ENCODE measurements around the gene IGDCC3.

Gene IGDCC3

DNA sequence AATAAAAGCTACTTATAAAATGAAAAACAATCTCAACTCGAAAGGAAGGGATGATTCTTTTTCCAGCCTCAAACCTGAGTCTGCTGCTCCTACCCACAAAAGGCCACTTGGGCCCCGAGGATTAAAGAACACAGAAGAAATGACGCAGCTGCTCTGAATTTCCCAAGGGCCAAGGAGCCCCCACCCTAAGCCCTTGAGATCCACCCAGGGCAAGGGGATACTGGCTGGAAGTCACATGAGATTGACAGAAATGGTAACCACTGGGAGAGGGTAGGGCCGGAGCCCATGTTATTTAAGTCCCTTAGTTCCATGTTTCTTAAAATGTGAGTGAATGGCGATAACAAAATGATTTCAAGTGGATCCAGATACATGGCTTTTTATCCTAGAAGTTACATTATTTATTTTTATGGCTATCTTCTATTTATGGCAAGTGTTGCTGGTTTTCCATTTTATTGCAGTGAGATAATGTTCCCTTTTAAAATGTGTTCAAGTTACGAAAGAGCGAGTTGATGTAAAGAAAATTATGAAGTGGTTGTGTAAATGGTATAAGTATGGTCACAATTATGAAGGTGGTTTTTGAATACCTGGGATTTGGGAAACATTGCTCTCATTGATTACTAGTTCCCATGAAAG is 28.1 kb upstream of the IGDCC3 start:
- Histone ChIP-seq H3K27me3 (ENCODE audit: insufficient read depth, low read length, poor library complexity) (peaks cover 6% of the 10 kb centered on the region), H3K4me2 (ENCODE audit: insufficient read depth, low read length) (no peak overlapping the region), H3K36me3 (ENCODE audit: insufficient read depth, low read length) (no peaks in the 10 kb centered on the region), H3K4me1 (ENCODE audit: insufficient read depth, low read length) (0 out of 2 replicates have a peak, but pooled peaks cover 4% of the 10 kb centered on the region), H3K27ac (ENCODE audit: low read length) (no peak overlapping the region), H2AFZ (ENCODE audit: low read depth, low read length) (no peak overlapping the region), H3K4me3 (ENCODE audit: low read depth in 1 of 2, low read length in 2 of 2) (no peak overlapping the region), H3K79me2 (ENCODE audit: insufficient read depth, low read length) (no peaks in the 10 kb centered on the region), H4K20me1 (ENCODE audit: insufficient read depth, low read length) (no peaks in the 10 kb centered on the region), H3K9ac (ENCODE audit: low read depth, low read length) (no peak overlapping the region), H3K9me3 (ENCODE audit: insufficient read depth, low read length, severe bottlenecking) (no peaks in the 10 kb centered on the region)
- DNase-seq, result no peak
- ATAC-seq (ENCODE audit: insufficient read depth, low read depth), result no peak
- no peak for TF ChIP-seq EZH2 (IDR thresholded peaks at IDR 0.05; ENCODE audit: borderline replicate concordance, low read depth, low read length, severe bottlenecking)
- no peak for TF ChIP-seq CTCF (IDR thresholded peaks at IDR 0.05; ENCODE audit: borderline replicate concordance, extremely low read depth, low read length, poor library complexity, severe bottlenecking)

- 0 out of 2 replicates have a peak, but pooled peaks cover 4% of the 10 kb centered on the region for H3K4me1 ChIP-seq (ENCODE audit: insufficient read depth, low read length)
- H3K9me3 ChIP-seq (ENCODE audit: insufficient read depth, low read length, severe bottlenecking), result no peaks in the 10 kb centered on the region
- H3K79me2 ChIP-seq (ENCODE audit: insufficient read depth, low read length), result no peaks in the 10 kb centered on the region
- TF ChIP-seq CTCF (IDR thresholded peaks at IDR 0.05; ENCODE audit: borderline replicate concordance, extremely low read depth, low read length, poor library complexity, severe bottlenecking) (no peak), EZH2 (IDR thresholded peaks at IDR 0.05; ENCODE audit: borderline replicate concordance, low read depth, low read length, severe bottlenecking) (no peak)
- no peaks in the 10 kb centered on the region for H3K36me3 ChIP-seq (ENCODE audit: insufficient read depth, low read length)
- DNase-seq (no peak), ATAC-seq (ENCODE audit: insufficient read depth, low read depth) (no peak)
- no peaks in the 10 kb centered on the region for H3K27me3 ChIP-seq (ENCODE audit: insufficient read depth, low read length, poor library complexity)
- H3K4me2 ChIP-seq (ENCODE audit: insufficient read depth, low read length), result no peak overlapping the region
- 0 out of 2 replicates have a peak, but pooled peaks cover 3% of the 10 kb centered on the region for H4K20me1 ChIP-seq (ENCODE audit: insufficient read depth, low read length)
- H2AFZ ChIP-seq (ENCODE audit: low read depth, low read length), result no peak overlapping the region; the same call in 1 of the 2 replicates
- H3K4me3 ChIP-seq (ENCODE audit: low read depth in 1 of 2, low read length in 2 of 2), result no peak overlapping the region
- H3K27ac ChIP-seq (ENCODE audit: low read length), result no peak overlapping the region
- no peak overlapping the region for H3K9ac ChIP-seq (ENCODE audit: low read depth, low read length)
Observed at GRCh38 chr15:65404186-65404872, 26.5 kb upstream of the IGDCC3 start.

DNA sequence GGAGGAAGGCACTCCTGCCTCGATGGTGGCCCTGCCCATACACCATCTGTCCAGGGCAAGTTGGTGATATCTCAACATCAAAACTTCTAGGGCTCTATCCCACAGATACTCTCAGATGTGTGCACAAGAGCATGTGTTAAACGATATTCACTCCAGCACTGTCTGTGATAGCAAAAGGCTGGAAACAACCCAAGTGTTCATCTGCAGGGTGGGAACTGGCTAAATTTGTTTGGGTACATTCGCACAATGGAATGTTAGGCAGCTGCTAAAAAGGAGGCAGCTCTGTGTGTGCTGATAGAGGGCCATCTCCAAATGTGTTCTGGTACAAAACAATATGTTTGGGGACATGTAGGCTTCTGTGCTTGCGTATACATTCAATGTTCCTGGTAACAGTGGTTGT is 25.2 kb upstream of the IGDCC3 start:
- Histone ChIP-seq H3K27ac (ENCODE audit: low read length) (no peak overlapping the region), H3K27me3 (ENCODE audit: insufficient read depth, low read length, poor library complexity) (no peaks in the 10 kb centered on the region), H3K4me2 (ENCODE audit: insufficient read depth, low read length) (no peak overlapping the region), H3K4me3 (ENCODE audit: low read depth in 1 of 2, low read length in 2 of 2) (no peak overlapping the region), H3K9me3 (ENCODE audit: insufficient read depth, low read length, severe bottlenecking) (no peaks in the 10 kb centered on the region), H3K79me2 (ENCODE audit: insufficient read depth, low read length) (no peaks in the 10 kb centered on the region), H4K20me1 (ENCODE audit: insufficient read depth, low read length) (0 out of 2 replicates have a peak, but pooled peaks cover 3% of the 10 kb centered on the region), H2AFZ (ENCODE audit: low read depth, low read length) (no peak overlapping the region), H3K36me3 (ENCODE audit: insufficient read depth, low read length) (no peaks in the 10 kb centered on the region), H3K9ac (ENCODE audit: low read depth, low read length) (no peak overlapping the region), H3K4me1 (ENCODE audit: insufficient read depth, low read length) (0 out of 2 replicates have a peak, but pooled peaks cover 4% of the 10 kb centered on the region)
- no peak for DNase-seq
- ATAC-seq (ENCODE audit: insufficient read depth, low read depth), result no peak
- TF ChIP-seq CTCF (IDR thresholded peaks at IDR 0.05; ENCODE audit: borderline replicate concordance, extremely low read depth, low read length, poor library complexity, severe bottlenecking), result no peak
- no peak for TF ChIP-seq EZH2 (IDR thresholded peaks at IDR 0.05; ENCODE audit: borderline replicate concordance, low read depth, low read length, severe bottlenecking)
